Measurements from ENCODE around the gene MRPL43.
"Not testable (repeated sequence)": the region's sequence is repeated elsewhere in the genome, so short reads cannot be mapped to it uniquely, and the experiment has no call there.

MRPL43 gene

GRCh38 chr10:100981178-100981772 is 6.0 kb downstream of the MRPL43 start:
- no peak for DNase-seq

GRCh38 chr10:100980711-100981110 is 6.6 kb downstream of the MRPL43 start:
- no peak for DNase-seq

- no peak for DNase-seq
These were observed 7.0 kb downstream of the MRPL43 start for GRCh38 chr10:100980311-100980710.

GRCh38 chr10:100979791-100980272 is 7.5 kb downstream of the MRPL43 start:
- no peak for DNase-seq

- DNase-seq = no peak
These were observed 8.4 kb downstream of the MRPL43 start for GRCh38 chr10:100978901-100979195.

GRCh38 chr10:100978121-100978900 is 9.0 kb downstream of the MRPL43 start:
- DNase-seq = no peak

GRCh38 chr10:100977436-100977835 is 9.9 kb downstream of the MRPL43 start:
- DNase-seq = no peak

- no peak for DNase-seq
These were observed 10.4 kb downstream of the MRPL43 start for GRCh38 chr10:100976906-100977305.

GRCh38 chr10:100975397-100975796 is 11.9 kb downstream of the MRPL43 start:
- DNase-seq = not testable (repeated sequence)

- DNase-seq = no peak
These were observed 14.3 kb downstream of the MRPL43 start for GRCh38 chr10:100972904-100973535.

- DNase-seq = no peak
These were observed 15.0 kb downstream of the MRPL43 start for GRCh38 chr10:100972115-100972903.

- DNase-seq = no peak
These were observed 16.1 kb downstream of the MRPL43 start for GRCh38 chr10:100970914-100971811.

- no peak for DNase-seq
These were observed 17.0 kb downstream of the MRPL43 start for GRCh38 chr10:100970076-100970913.

GRCh38 chr10:100969187-100970075 is 17.9 kb downstream of the MRPL43 start, which contains the start of gene SEMA4G:
SEMA4G (plus strand) TSS chr10:100969504; CDS start chr10:100972913, 3,409 bp downstream.
- no peak for DNase-seq

GRCh38 chr10:100968863-100969186 is 18.5 kb downstream of the MRPL43 start:
- no peak for DNase-seq

GRCh38 chr10:100968062-100968736 is 19.1 kb downstream of the MRPL43 start:
- DNase-seq = no peak

GRCh38 chr10:100967332-100967731 is 20.0 kb downstream of the MRPL43 start:
- DNase-seq = no peak

GRCh38 chr10:100966887-100967286 is 20.4 kb downstream of the MRPL43 start:
- no peak for DNase-seq

- no peak for DNase-seq
These were observed 21.5 kb downstream of the MRPL43 start for GRCh38 chr10:100965820-100966219.

- DNase-seq = no peak
These were observed 23.5 kb downstream of the MRPL43 start for GRCh38 chr10:100963826-100964225.

All from NCI-H226 (cell line).